Lung microvascular endothelial cell (primary cell): Measurements from ENCODE around the gene KCND1. TPM values are rescaled to one million over a fixed set of nuclear protein-coding genes. Genes with fewer than 3 reads are reported as not detected.
A peak's percentile ranks its signal among the peaks of the same experiment; 100 is the strongest.

Experiments
- DNase-seq, 2 donors: peaks; one replicate each; pipeline versions ENCODE4 v3.0.0 to v3.0.0-alpha.2; 2010; ENCODE audit warnings: low read depth in 2 of 2
- total RNA-seq: library from RNA; depleted of rRNA; stranded (reverse); fragments of >200 nt; gene quantifications from 2 replicates; pipeline ENCODE4 v1.2.1, GENCODE V29; 2014

The KCND1 gene
- total RNA-seq, 1 donor from 2014 or later = 0.20 TPM

- no peak for DNase-seq
Measured at GRCh38 chrX:48913605-48914366, 57.9 kb downstream of the KCND1 start.

GRCh38 chrX:48911412-48912182 lies 60.0 kb downstream of the KCND1 start, which contains the start of gene SLC35A2:
SLC35A2 (minus strand) TSS chrX:48911646; CDS start chrX:48911636, 10 bp downstream.
- peak; percentile 72 to 89 for DNase-seq

Other genes with a start within 250 kb of the KCND1 start
- not detected in 2 replicates for gene GLOD5, start 210.1 kb downstream of the KCND1 start, total RNA-seq
- gene GATA1, start 185.3 kb downstream of the KCND1 start, total RNA-seq = not detected in 2 replicates
- gene HDAC6, start 169.8 kb downstream of the KCND1 start, total RNA-seq = 18.3 and 29.2 TPM in 2 replicates
- not detected in 2 replicates for gene ERAS, start 145.3 kb downstream of the KCND1 start, total RNA-seq
- under 0.01 and 0.20 TPM in 2 replicates for gene PCSK1N, start 136.2 kb downstream of the KCND1 start, total RNA-seq
- 17.0 and 21.2 TPM in 2 replicates for gene TIMM17B, start 74.1 kb downstream of the KCND1 start, total RNA-seq
- 64.1 and 71.0 TPM in 2 replicates for gene PQBP1, start 73.9 kb downstream of the KCND1 start, total RNA-seq
- gene SLC35A2, start 60.2 kb downstream of the KCND1 start, total RNA-seq = 7.8 and 12.9 TPM in 2 replicates
- 2.4 and 4.2 TPM in 2 replicates for gene PIM2, start 52.8 kb downstream of the KCND1 start, total RNA-seq
- 19.4 and 23.8 TPM in 2 replicates for gene OTUD5, start 14.2 kb downstream of the KCND1 start, total RNA-seq
- 12.4 and 19.6 TPM in 2 replicates for gene GRIPAP1, start 30.4 kb upstream of the KCND1 start, total RNA-seq
- gene TFE3, start 71.5 kb upstream of the KCND1 start, total RNA-seq = 8.3 TPM in 2 replicates
- gene CCDC120, start 87.2 kb upstream of the KCND1 start, total RNA-seq = 0.44 and 0.79 TPM in 2 replicates
- 3.5 and 4.2 TPM in 2 replicates for gene PRAF2, start 102.2 kb upstream of the KCND1 start, total RNA-seq
- gene WDR45, start 108.0 kb upstream of the KCND1 start, total RNA-seq = 14.6 and 15.9 TPM in 2 replicates
- gene GPKOW, start 151.9 kb upstream of the KCND1 start, total RNA-seq = 16.3 and 16.6 TPM in 2 replicates
- gene MAGIX, start 190.9 kb upstream of the KCND1 start, total RNA-seq = 0.60 and 0.65 TPM in 2 replicates
- 6.7 and 12.6 TPM in 2 replicates for gene PLP2, start 200.1 kb upstream of the KCND1 start, total RNA-seq
- gene PRICKLE3, start 214.5 kb upstream of the KCND1 start, total RNA-seq = 2.8 and 3.4 TPM in 2 replicates
- gene SYP, start 228.3 kb upstream of the KCND1 start, total RNA-seq = under 0.01 TPM in 2 replicates